NCI-H82 treated with DMSO at 0.1 percent for 48 hours (cell line): ENCODE results near the gene LYPD4.

Source experiments
- DNase-seq: peaks from one replicate; lab custom pipeline; 2025; ENCODE audit not compliant: unreplicated experiment; lab: John Stamatoyannopoulos, UW

LYPD4 gene

GRCh38 chr19:41844601-41845000 is at the start of gene LYPD4:
Gene LYPD4 (minus strand): TSS chr19:41844683. CDS start chr19:41839285, 5,398 bp downstream.
- no peak for DNase-seq

- DNase-seq, result no peak
Observed at GRCh38 chr19:41893899-41894298, 49.4 kb upstream of the LYPD4 start.

- DNase-seq, result no peak
Observed at GRCh38 chr19:41892173-41892902, 47.9 kb upstream of the LYPD4 start.

- no peak for DNase-seq
Observed at GRCh38 chr19:41890936-41891335, 46.5 kb upstream of the LYPD4 start.

GRCh38 chr19:41889896-41890295 is 45.4 kb upstream of the LYPD4 start:
- DNase-seq, result no peak

GRCh38 chr19:41888926-41889325 is 44.4 kb upstream of the LYPD4 start:
- DNase-seq, result no peak

- no peak for DNase-seq
Observed at GRCh38 chr19:41887711-41888382, 43.4 kb upstream of the LYPD4 start.

- no peak for DNase-seq
Observed at GRCh38 chr19:41886761-41887710, 42.6 kb upstream of the LYPD4 start.

GRCh38 chr19:41883821-41884733 is 39.6 kb upstream of the LYPD4 start:
- peak; percentile 96 for DNase-seq

GRCh38 chr19:41883463-41883820 is 39.0 kb upstream of the LYPD4 start:
- no peak for DNase-seq

- no peak for DNase-seq
Observed at GRCh38 chr19:41882568-41883462, 38.3 kb upstream of the LYPD4 start, which contains the start of gene ARHGEF1. Gene ARHGEF1 (plus strand): TSS chr19:41883184. CDS start chr19:41888083, 4,899 bp downstream.

- DNase-seq, result no peak
Observed at GRCh38 chr19:41880329-41880708, 35.8 kb upstream of the LYPD4 start.

- DNase-seq, result no peak
Observed at GRCh38 chr19:41879670-41880328, 35.3 kb upstream of the LYPD4 start.

- no peak for DNase-seq
Observed at GRCh38 chr19:41879080-41879479, 34.6 kb upstream of the LYPD4 start.

GRCh38 chr19:41877916-41878905 is 33.7 kb upstream of the LYPD4 start:
- no peak for DNase-seq

- DNase-seq, result no peak
Observed at GRCh38 chr19:41876847-41877832, 32.7 kb upstream of the LYPD4 start, which contains the start of gene CD79A. Gene CD79A (plus strand): TSS chr19:41877279. CDS start chr19:41877305, 26 bp downstream.
